ENCODE data around the gene RASGRF1. TPM values are rescaled to one million over a fixed set of nuclear protein-coding genes. Genes with fewer than 3 reads are reported as not detected.

RASGRF1 gene
- total and polyA plus RNA-seq, 2 experiments from 2014 or later: 0.05 to 0.24 TPM

- H3K27me3 Mint-ChIP-seq (ENCODE audit: insufficient read depth, low read depth, poor library complexity): peaks cover 1% of the 10 kb centered on the region
- Histone ChIP-seq H2AFZ (no peak overlapping the region), H3K9me2 (ENCODE audit: insufficient read depth) (no peaks in the 10 kb centered on the region), H3K4me3 (no peak overlapping the region), H3F3A (replicated peaks; ENCODE audit: low read depth) (no peaks in the 10 kb centered on the region), H3K36me3 (ENCODE audit: insufficient read depth) (no peaks in the 10 kb centered on the region), H3K27ac (ENCODE audit: low read depth) (no peak overlapping the region), H3K4me2 (no peak overlapping the region), H3K27me3 (ENCODE audit: insufficient read depth) (no peaks in the 10 kb centered on the region), H3K79me2 (replicated peaks; ENCODE audit: insufficient read depth) (no peaks in the 10 kb centered on the region), H4K20me1 (replicated peaks; ENCODE audit: insufficient read depth) (no peaks in the 10 kb centered on the region), H3K4me1 (ENCODE audit: insufficient read depth) (no peaks in the 10 kb centered on the region)
- H3K36me3 Mint-ChIP-seq (ENCODE audit: low read depth): no peaks in the 10 kb centered on the region
- DNase-seq (ENCODE audit: low spot score) (no peak), ATAC-seq (no peak)
- TF ChIP-seq EZH2 (IDR thresholded peaks at IDR 0.05; ENCODE audit: low read depth, unreplicated experiment) (no peak), ETS1 (IDR thresholded peaks at IDR 0.05) (no peak), ZNF331 (CRISPR knock-in tag; IDR thresholded peaks at IDR 0.05; ENCODE audit: low read depth) (no peak), EZH2phosphoT487 (IDR thresholded peaks at IDR 0.05; ENCODE audit: unreplicated experiment) (no peak), POLR2AphosphoS5 (IDR thresholded peaks at IDR 0.05; ENCODE audit: low read depth) (no peak), ZNF114 (CRISPR knock-in tag; IDR thresholded peaks at IDR 0.05) (no peak), NANOG (IDR thresholded peaks at IDR 0.05; ENCODE audit: borderline replicate concordance) (no peak), CTCF (conservative IDR thresholded peaks at IDR 0.05; ENCODE audit: low read depth in 2 of 2) (no peak), JUNB (IDR thresholded peaks at IDR 0.05; ENCODE audit: unreplicated experiment) (no peak), REST (IDR thresholded peaks at IDR 0.05; ENCODE audit: unreplicated experiment) (no peak), ZNF462 (CRISPR knock-in tag; IDR thresholded peaks at IDR 0.05) (no peak), STAT1 (IDR thresholded peaks at IDR 0.05; ENCODE audit: unreplicated experiment) (no peak), CREB1 (CRISPR knock-in tag; IDR thresholded peaks at IDR 0.05; ENCODE audit: low read depth) (no peak)
- H3K4me3 Mint-ChIP-seq: no peak overlapping the region
- H3K27ac Mint-ChIP-seq: no peak overlapping the region
- no peaks in the 10 kb centered on the region for H3K4me1 Mint-ChIP-seq
- H3K9me3 Mint-ChIP-seq: no peaks in the 10 kb centered on the region
These were observed 75.2 kb downstream of the RASGRF1 start for GRCh38 chr15:79015416-79015815.

All from GM23338 (cell line).